ENCODE measurements around the gene LAPTM4A. TPM values are rescaled to one million over a fixed set of nuclear protein-coding genes. Genes with fewer than 3 reads are reported as not detected.
"Not testable (repeated sequence)": the region's sequence is repeated elsewhere in the genome, so short reads cannot be mapped to it uniquely, and the experiment has no call there.

Gene LAPTM4A
- total RNA-seq, 2 donors from 2014 or later: 27.3 to 29.6 TPM

GRCh38 chr2:20082812-20083211, 31.4 kb upstream of the LAPTM4A start:
- H3K4me3 Mint-ChIP-seq; H3K4me1 Mint-ChIP-seq; H3K27ac Mint-ChIP-seq; H3K36me3 Mint-ChIP-seq (ENCODE audit: low read depth); H3K9me3 Mint-ChIP-seq; H3K27me3 Mint-ChIP-seq; ATAC-seq (replicated peaks): not testable (repeated sequence)

- ATAC-seq (replicated peaks): no peak
- no peak overlapping the region for H3K4me3 Mint-ChIP-seq
- H3K27ac Mint-ChIP-seq: no peak overlapping the region
- H3K9me3 Mint-ChIP-seq: no peaks in the 10 kb centered on the region
- peaks cover 4% of the 10 kb centered on the region for H3K27me3 Mint-ChIP-seq
- H3K4me1 Mint-ChIP-seq: no peaks in the 10 kb centered on the region
- H3K36me3 Mint-ChIP-seq (ENCODE audit: low read depth): no peaks in the 10 kb centered on the region
Observed at GRCh38 chr2:20081841-20082240, 30.4 kb upstream of the LAPTM4A start.

GRCh38 chr2:20080839-20081415, 29.5 kb upstream of the LAPTM4A start:
- Mint-ChIP-seq H3K36me3 (ENCODE audit: low read depth) (no peaks in the 10 kb centered on the region), H3K9me3 (no peaks in the 10 kb centered on the region), H3K4me1 (no peaks in the 10 kb centered on the region), H3K27me3 (peaks cover 7% of the 10 kb centered on the region), H3K27ac (no peak overlapping the region), H3K4me3 (no peak overlapping the region)
- no peak for ATAC-seq (replicated peaks)

GRCh38 chr2:20080428-20080827, 29.0 kb upstream of the LAPTM4A start:
- Mint-ChIP-seq H3K27ac (no peak overlapping the region), H3K4me3 (no peak overlapping the region), H3K36me3 (ENCODE audit: low read depth) (no peaks in the 10 kb centered on the region), H3K9me3 (no peaks in the 10 kb centered on the region), H3K4me1 (no peaks in the 10 kb centered on the region), H3K27me3 (peaks cover 7% of the 10 kb centered on the region)
- ATAC-seq (replicated peaks): no peak

- Mint-ChIP-seq H3K27me3 (peaks cover 11% of the 10 kb centered on the region), H3K27ac (no peak overlapping the region), H3K4me3 (no peak overlapping the region), H3K36me3 (ENCODE audit: low read depth) (no peaks in the 10 kb centered on the region), H3K4me1 (no peaks in the 10 kb centered on the region), H3K9me3 (no peaks in the 10 kb centered on the region)
- ATAC-seq (replicated peaks): no peak
Observed at GRCh38 chr2:20079546-20080115, 28.2 kb upstream of the LAPTM4A start.

GRCh38 chr2:20077411-20077940, 26.0 kb upstream of the LAPTM4A start:
- Mint-ChIP-seq H3K36me3 (ENCODE audit: low read depth) (no peaks in the 10 kb centered on the region), H3K4me1 (no peaks in the 10 kb centered on the region), H3K4me3 (no peak overlapping the region), H3K27ac (no peak overlapping the region), H3K27me3 (peaks cover 11% of the 10 kb centered on the region), H3K9me3 (no peaks in the 10 kb centered on the region)
- no peak for ATAC-seq (replicated peaks)

GRCh38 chr2:20076757-20077156, 25.3 kb upstream of the LAPTM4A start:
- no peak overlapping the region for H3K4me3 Mint-ChIP-seq
- ATAC-seq (replicated peaks): no peak
- H3K36me3 Mint-ChIP-seq (ENCODE audit: low read depth): no peaks in the 10 kb centered on the region
- no peaks in the 10 kb centered on the region for H3K4me1 Mint-ChIP-seq
- H3K27ac Mint-ChIP-seq: no peak overlapping the region
- H3K27me3 Mint-ChIP-seq: peaks cover 11% of the 10 kb centered on the region
- H3K9me3 Mint-ChIP-seq: no peaks in the 10 kb centered on the region

- H3K9me3 Mint-ChIP-seq: no peaks in the 10 kb centered on the region
- no peak overlapping the region for H3K27ac Mint-ChIP-seq
- ATAC-seq (replicated peaks): no peak
- H3K36me3 Mint-ChIP-seq (ENCODE audit: low read depth): no peaks in the 10 kb centered on the region
- H3K4me1 Mint-ChIP-seq: no peaks in the 10 kb centered on the region
- peaks cover 11% of the 10 kb centered on the region for H3K27me3 Mint-ChIP-seq
- no peak overlapping the region for H3K4me3 Mint-ChIP-seq
Observed at GRCh38 chr2:20074901-20075300, 23.5 kb upstream of the LAPTM4A start.

GRCh38 chr2:20074046-20074648, 22.7 kb upstream of the LAPTM4A start:
- peaks cover 11% of the 10 kb centered on the region for H3K27me3 Mint-ChIP-seq
- not testable (repeated sequence) for H3K9me3 Mint-ChIP-seq; H3K36me3 Mint-ChIP-seq (ENCODE audit: low read depth); ATAC-seq (replicated peaks); H3K27ac Mint-ChIP-seq; H3K4me3 Mint-ChIP-seq; H3K4me1 Mint-ChIP-seq

- Mint-ChIP-seq H3K9me3 (no peaks in the 10 kb centered on the region), H3K36me3 (ENCODE audit: low read depth) (no peaks in the 10 kb centered on the region), H3K4me3 (no peak overlapping the region), H3K27me3 (peaks cover 11% of the 10 kb centered on the region), H3K27ac (no peak overlapping the region), H3K4me1 (no peaks in the 10 kb centered on the region)
- ATAC-seq (replicated peaks): no peak
Observed at GRCh38 chr2:20073460-20073859, 22.0 kb upstream of the LAPTM4A start.

- H3K4me1 Mint-ChIP-seq: no peaks in the 10 kb centered on the region
- H3K27me3 Mint-ChIP-seq: peaks cover 16% of the 10 kb centered on the region
- no peaks in the 10 kb centered on the region for H3K36me3 Mint-ChIP-seq (ENCODE audit: low read depth)
- H3K4me3 Mint-ChIP-seq: no peak overlapping the region
- no peak for ATAC-seq (replicated peaks)
- no peak overlapping the region for H3K27ac Mint-ChIP-seq
- no peaks in the 10 kb centered on the region for H3K9me3 Mint-ChIP-seq
Observed at GRCh38 chr2:20072436-20073158, 21.2 kb upstream of the LAPTM4A start.

- Mint-ChIP-seq H3K9me3 (no peaks in the 10 kb centered on the region), H3K27me3 (peaks cover 13% of the 10 kb centered on the region), H3K4me3 (no peak overlapping the region), H3K27ac (no peak overlapping the region), H3K4me1 (no peaks in the 10 kb centered on the region), H3K36me3 (ENCODE audit: low read depth) (no peaks in the 10 kb centered on the region)
- no peak for ATAC-seq (replicated peaks)
Observed at GRCh38 chr2:20071397-20072383, 20.3 kb upstream of the LAPTM4A start.

- H3K27me3 Mint-ChIP-seq: peaks cover 7% of the 10 kb centered on the region
- no peaks in the 10 kb centered on the region for H3K9me3 Mint-ChIP-seq
- no peak overlapping the region for H3K4me3 Mint-ChIP-seq
- no peaks in the 10 kb centered on the region for H3K36me3 Mint-ChIP-seq (ENCODE audit: low read depth)
- H3K27ac Mint-ChIP-seq: no peak overlapping the region
- no peak for ATAC-seq (replicated peaks)
- no peaks in the 10 kb centered on the region for H3K4me1 Mint-ChIP-seq
Observed at GRCh38 chr2:20069756-20070155, 18.3 kb upstream of the LAPTM4A start.

Measured in activated T-helper 17 cell treated with anti-CD3 and anti-CD28 coated beads, Interleukin-2, amount 50 U/mL, for 72 hours (primary cell).